GM18907 (cell line): ENCODE measurements around the gene CDC42SE2.
"Not testable (repeated sequence)": the region's sequence is repeated elsewhere in the genome, so short reads cannot be mapped to it uniquely, and the experiment has no call there.

ENCODE experiments used
- ATAC-seq: cut with Tn5 transposase; IDR thresholded peaks from one replicate; pipeline ENCODE4 v1.9.1; 2021; ENCODE audit warnings: mild to moderate bottlenecking, moderate library complexity; ENCODE audit not compliant: unreplicated experiment

Gene CDC42SE2

DNA sequence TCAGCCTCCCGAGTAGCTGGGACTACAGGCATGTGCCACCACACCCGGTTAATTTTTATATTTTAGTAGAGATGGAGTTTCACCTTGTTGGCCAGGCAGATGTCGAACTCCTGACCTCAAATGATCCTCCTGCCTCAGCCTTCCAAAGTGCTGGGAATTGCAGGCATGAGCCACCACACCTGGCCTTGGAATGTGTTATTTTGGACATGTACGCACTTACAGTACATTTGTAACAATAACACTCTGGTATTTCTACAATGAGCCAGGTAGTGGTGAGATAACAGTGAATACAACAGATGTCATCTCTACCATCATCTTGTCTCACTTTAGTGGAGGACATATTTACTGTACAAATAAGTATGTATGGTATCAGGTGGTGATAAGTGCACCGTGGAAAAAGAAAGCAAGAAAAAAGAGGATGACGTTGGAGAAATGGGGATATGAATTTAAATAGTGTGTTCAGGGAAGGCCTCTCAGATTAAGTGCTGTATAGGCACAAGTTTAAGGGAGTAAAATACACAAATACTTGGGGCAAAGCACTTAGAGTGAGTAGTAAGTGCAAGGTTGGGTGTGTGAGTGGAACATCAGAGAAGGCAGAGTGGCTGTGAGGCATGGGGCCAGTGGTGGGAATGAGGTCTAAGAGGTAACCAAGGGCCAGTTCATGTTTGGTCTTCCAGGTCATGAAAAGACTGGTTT, 100.1 kb downstream of the CDC42SE2 start:
- ATAC-seq: no peak

DNA sequence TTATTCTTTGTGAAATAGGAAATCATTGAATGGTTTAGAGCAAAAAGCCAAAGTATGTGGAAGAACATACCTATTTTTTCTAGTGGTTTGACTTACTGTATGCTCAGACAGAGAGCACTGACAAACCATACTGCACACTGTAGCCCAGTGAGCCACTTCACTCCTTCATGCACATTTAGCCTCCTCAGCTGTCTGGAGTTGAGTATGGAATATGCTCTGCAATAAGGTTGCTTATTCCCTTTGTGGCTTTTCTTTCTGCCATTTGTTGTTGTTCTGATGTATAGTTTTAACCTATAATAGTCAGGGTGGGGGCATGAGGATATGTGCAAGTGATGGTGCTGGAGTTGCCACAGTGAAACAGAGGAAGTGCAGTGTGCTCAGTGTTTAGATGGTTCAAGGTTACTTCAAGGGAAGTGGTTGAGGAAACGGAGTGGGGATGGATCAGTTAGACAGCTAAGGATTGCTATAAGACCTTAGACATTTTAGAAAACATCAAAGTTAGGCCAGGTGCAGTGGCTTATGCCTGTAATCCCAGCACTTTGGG, 100.7 kb downstream of the CDC42SE2 start:
- no peak for ATAC-seq

DNA sequence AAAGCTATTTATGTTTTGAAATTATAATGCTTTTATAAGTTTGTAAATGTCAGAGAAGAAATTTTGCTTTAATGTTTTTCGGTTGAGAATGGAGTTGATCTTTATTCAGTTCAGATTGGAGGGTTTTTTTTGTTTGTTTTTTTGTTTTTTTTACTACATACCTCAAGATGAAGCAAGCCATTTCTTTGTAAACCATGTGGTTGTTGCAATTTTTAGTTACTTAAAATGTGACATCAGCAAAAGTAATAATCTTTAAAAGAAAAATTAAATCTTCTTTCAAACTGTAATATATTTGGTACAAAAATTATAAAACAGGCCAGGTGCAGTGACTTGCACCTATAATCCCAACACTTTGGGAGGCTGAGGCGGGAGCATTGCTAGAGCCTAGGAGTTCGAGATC, 102.6 kb downstream of the CDC42SE2 start:
- no peak for ATAC-seq

DNA sequence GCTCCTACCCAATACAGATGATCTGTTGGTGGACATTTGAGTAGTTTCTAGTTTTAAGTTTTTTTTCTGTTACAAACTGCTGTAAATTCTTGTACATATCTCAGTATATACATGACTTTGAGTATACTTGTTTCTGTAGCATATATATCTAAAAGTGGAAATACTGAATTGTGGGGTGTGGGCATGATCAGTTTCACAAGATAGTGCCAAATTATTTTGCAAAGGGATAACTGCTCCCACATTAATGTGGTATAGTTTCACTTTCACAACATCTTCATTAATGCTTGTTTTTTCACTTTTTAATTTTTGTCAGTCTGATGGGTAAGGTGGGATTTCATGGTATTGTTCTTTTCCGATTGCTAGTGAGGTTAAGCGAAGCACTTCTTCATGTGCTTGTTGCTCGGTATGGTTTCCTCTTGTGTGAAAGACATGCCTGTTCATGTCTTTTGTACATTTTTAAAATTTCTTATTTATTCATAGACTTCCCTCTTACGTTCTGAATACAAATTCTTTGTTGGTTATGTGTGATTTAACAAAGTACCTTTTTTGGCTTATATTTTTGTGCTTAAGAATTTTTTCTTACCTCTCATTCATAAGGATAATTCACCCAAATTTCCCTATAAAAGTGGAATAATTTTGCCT, 103.5 kb downstream of the CDC42SE2 start:
- no peak for ATAC-seq

DNA sequence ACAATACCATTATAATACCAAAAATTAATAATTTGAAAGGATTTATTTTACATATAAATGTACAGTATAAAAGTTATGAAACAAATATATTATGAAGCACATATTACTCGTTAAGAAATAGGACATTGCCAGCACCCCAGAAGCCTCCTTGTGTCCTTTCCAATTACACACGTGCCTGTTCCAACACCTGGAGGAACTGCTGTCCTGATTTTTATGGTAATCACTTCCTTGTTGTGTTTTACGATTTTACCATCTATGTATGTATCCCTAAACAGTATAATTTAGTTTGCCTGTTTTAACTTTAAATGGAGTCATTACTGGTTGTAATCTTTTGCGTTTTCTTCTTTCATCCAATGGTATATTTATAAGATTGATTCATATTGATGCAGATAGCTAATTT, 105.0 kb downstream of the CDC42SE2 start:
- no peak for ATAC-seq

DNA sequence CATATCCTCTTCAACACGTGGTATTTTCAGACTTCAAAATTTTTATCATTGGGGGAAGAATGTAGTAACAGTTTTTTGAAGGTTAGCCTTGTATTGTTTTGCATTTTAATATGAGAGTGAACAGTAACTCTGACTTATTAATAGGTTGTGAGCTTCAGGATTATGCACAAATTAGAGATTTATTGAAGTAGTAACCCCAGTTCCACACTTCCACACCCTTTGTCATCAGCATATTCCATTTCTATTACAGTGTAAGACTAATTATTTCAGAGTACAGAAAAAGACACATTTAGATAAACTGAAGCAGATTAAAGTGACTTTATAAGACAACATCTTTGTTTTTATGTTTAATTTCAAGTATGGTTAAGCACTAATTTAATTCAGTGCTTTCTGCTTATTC, 105.7 kb downstream of the CDC42SE2 start:
- ATAC-seq: no peak

DNA sequence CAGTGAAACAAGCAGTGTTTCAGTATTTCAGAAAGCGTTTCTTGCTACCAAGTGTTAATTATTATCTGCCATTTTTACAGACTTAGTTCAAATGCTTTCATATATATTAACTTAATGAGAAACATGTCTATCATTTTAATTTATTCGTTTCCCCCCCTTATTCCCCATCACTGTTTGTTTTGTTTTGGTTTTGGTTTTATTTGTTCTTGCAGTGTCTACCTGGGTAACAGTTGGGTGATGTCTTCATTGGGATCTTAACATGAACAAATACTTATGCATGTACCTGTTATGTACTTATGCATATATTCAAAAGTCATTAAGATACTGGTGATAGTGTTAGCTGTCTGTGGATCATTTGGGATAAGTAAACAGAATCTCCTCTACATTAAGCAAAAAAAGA, 108.0 kb downstream of the CDC42SE2 start:
- ATAC-seq: no peak

DNA sequence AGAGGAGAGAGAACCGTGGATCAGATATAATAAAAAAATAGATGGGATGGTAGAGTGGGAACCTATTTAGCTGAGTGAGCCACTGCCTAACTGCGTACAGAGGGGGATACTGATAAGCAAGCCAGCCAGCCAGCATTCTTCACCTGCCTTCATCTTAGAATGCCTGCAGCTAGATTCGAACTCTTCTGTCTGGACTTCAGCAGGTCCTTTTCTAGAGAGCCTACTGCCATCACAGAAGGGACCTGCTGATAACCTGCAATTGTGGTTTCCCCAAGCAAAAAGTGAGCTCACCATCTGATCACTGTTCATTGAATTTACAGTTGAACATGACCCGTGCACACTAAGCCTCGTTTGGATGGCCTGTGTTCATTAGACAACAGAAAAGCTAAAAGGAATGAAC, 109.4 kb downstream of the CDC42SE2 start:
- no peak for ATAC-seq

DNA sequence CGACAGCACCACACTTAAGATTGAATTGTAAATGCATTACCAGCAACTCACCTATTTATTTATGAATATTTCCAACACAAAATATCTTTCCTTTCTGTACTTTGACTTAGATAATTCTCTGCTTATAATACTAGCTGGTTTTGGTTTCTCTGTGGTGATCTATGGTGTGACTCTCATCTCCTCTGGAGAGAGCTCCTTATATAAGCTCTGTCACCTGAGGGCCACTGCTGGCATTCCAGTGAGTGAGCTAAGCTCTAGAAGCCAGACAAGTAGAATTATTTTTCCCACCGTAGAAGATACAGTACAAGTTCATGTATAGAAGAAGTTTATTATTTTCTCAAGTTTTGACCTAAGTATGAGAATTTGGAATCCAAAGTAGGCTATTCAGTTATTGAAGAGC, 111.5 kb downstream of the CDC42SE2 start:
- no peak for ATAC-seq

DNA sequence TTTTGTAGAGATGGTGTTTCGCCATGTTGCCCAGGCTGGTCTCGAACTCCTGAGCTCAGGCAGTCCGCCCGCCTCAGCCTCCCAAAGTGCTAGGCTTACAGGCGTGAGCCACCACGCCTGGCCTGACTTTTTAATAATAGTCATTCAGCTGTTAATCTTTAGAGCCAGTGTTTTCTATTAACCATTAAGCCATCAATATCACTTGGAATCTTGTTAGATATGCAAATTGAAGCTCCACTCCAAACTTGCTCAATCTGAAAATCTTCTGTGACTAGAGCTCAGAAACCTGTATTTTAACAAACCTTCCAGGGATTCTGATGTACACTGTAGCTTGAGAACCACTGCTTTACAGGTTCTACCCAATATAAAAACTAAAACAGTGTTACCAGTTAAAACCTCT, 113.5 kb downstream of the CDC42SE2 start:
- no peak for ATAC-seq

DNA sequence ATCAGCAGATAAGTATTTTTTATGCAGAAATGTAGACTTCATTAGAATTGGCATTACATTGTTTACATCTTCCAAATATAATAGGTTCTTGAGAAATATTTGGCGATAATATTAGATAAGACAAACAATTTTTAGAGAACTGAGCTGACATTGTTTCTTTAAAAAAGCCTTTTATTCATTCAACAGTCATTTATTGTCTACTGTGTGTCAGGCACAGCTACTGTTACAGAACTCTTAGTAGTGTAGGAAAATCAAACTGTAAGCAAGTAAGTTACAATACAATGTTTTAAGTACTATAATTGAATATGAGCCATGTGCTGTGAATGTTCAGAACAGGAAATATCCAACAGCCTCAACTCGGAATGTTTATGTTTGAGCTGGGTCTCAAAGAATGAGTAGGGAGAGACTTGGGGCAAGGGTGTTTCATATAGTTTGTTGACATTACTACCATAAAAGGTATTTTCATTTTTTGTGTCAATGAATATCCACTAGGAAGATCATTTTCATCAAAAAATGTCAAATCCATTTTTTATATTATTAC, 114.0 kb downstream of the CDC42SE2 start:
- ATAC-seq: no peak

DNA sequence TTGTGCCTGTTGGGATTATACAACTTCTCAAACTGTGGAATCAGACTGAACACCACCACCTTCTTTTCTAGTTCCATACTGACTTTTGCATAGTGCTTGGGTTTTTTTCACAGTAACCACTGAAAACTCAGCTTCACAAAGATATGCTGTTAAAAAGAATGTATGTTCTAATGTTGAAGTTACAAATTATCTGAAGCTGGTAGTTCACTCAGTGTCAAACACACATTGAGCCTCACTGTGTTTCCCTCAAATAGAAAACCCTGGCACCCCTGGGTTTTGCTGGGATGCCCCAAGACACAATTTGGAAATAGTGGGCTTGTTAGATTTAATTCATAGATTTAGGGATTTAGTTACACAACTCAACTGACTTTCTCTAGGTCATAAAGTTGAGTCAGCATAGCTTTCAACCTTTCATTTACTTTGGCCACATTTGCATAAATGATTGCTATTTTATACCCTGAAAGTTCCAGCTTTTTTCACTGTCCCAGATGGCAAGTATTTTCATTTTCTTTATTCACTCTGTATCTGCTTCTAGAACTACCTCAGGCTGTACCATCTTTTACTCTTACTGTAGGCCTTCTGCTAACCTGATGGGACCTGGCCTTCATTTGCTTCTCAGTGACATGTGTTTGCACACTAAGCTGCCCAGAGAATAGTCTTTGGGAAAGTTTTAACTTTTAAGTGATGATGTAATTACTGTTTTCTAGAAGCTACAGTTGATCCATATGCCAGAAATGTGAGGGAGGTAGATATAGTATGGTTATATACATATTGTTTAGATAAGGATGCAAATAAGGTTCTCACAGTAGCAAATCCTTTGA, 115.1 kb downstream of the CDC42SE2 start:
- peak; percentile 32 for ATAC-seq

DNA sequence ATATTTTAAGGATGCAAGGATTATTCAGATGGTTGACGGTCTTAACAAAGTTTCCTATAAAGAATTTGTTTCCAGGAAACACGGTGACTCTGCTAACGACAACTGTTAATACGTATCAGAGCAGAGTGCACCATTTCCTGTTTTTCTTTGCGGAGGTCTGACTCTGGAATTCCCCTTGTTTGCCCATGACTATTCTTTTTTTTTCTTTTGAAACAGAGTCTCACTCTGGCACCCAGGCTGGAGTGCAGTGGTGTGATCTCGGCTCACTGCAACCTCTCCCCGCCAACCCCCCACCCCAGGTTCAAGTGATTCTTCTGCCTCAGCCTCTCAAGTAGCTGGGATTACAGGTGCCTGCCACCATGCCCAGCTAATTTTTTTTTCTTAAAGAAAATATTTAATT, 115.9 kb downstream of the CDC42SE2 start:
- ATAC-seq: peak; percentile 46

DNA sequence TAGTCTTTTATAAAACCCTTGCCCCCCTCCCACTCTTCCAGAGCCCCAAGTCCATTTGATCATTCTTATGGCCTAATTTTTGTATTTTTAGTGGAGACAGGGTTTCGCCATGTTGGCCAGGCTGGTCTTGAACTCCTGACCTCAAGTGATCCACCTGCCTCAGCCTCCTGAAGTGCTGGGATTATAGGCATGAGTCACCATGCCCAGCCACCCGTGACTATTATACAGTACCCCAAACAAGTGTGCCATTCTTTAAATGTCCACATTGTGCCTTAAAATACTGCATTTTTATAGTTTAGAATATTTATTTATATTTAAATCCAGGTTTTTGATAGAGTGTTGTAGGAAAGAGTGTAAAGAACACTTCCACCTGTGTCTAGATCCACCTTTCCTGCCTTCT, 116.4 kb downstream of the CDC42SE2 start:
- ATAC-seq: not testable (repeated sequence)

DNA sequence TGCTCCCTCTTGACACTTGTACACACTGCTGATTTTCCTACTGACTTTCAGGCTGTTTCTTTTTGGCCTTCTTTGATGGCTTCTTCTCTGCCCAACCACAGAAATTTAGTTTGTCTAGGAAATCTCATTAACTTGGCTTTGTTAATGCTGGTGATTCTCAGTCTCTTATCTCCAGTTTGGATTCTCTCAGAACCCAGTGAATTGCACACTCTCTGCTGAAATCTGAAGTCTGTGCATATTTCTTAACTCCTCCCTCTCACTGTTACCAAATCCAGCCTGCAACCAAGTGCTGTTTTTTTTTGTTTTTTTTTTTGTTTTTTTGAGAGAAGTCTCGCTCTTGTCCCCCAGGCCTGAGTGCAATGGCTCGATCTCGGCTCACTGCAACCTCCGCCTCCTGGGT, 117.2 kb downstream of the CDC42SE2 start:
- ATAC-seq: no peak

DNA sequence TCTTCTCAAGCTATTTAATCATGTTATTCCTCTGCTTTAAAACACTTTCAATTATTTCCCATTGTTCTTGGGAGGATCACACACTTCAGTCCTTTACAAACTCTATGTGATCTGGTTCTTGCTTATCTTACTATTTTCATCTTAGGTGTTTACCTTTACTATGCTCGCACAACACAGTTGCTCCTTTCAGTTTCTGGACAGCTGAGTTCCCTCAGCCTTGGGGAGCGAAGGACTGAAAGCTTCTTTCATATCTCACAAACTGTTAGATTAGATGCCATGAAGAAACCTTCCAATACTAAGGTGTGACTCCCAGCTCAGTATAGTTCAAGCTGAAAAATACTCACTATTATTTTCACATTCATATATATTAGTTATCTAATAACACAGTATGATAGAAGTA, 117.9 kb downstream of the CDC42SE2 start:
- peak; percentile 48 for ATAC-seq

DNA sequence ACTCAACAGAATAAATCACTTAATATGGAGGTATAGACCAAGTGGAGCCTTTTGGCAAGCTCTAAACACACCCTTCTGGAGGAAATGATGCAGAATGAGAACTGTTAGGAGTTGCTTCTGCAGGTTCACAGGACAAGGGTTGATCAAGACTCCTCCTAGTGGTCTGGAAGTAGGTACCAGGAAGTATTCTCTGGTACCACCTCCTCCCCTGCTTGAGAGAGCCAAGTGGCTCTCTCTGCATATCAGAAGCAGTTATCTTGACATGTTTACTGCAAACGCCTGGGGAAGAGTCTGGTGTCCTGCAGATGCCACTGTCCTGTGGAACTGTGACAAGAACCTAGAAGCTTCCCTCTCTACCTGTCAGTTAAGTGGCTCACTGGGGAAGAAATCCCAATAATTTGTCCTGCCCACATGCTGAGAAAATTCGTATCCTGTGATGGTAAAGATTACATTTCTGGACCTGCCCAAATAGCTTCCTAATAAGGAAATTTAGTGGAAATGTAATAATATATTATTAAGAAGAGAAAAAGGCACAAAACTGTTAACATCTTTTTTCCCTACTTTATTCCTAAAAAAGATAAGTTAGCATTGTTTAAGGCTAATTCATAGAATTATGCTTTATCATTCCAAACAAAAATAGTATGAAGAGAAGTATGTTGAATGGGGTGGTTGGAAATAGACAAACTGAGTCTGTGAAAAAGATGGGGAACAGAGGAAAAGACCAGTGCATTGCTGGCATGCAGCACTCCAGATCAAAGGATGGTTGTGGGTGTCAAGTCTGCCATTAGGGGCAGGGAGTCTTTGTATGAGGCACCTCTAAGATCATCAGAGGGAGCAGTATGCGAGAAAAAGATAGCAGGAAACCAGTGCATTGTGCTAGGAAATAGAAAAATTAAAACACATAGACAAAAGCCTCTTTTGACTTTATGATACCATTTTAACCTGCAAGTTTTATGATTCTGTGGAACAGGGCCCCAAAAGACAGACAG, 118.8 kb downstream of the CDC42SE2 start:
- ATAC-seq: peak; percentile 69

DNA sequence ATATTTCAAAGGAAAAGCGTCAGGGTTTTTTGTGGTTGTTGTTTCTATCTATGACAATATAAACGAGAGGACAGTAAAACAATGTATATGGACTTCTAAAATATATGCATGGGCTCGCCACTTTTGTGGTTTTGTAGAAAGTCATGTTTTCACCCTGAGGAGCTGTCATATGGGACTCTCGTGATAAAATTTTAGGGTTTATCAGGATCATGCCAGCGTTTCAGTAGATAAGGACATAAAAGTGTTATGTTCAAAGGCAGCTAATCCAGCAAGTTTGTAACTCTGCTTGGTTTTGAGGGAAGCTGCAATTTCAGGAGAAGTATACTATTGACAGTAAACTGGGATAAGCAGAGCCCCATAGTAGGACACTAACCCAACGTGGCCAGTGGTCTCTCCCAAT, 120.3 kb downstream of the CDC42SE2 start:
- no peak for ATAC-seq

DNA sequence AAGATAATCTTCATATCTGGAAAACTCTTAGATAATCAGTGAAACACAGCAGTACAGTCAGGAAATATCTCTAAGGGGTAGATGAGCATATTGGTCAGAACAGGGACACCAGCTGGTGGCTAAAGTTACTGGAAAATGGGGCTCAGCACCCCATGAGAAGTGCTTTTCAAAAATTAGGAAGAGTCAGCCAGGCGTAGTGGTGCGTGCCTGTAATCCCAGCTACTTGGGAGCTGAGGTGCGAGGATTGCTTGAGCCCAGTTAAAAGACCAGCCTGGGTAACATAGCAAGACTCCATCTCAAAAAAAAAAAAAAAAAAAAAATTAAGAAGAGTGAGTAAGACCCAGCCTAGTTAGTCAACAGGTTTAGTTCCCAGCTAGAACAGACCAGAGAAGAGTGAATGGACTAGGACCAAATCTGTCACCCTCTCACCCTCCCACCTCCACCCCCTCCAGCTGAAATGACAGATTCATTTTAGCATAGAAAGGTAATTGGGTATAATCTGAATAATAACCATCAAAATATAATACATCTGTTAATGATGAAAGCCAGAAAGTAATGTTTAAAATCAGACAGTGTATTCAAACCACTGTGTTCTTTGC, 120.9 kb downstream of the CDC42SE2 start:
- no peak for ATAC-seq

DNA sequence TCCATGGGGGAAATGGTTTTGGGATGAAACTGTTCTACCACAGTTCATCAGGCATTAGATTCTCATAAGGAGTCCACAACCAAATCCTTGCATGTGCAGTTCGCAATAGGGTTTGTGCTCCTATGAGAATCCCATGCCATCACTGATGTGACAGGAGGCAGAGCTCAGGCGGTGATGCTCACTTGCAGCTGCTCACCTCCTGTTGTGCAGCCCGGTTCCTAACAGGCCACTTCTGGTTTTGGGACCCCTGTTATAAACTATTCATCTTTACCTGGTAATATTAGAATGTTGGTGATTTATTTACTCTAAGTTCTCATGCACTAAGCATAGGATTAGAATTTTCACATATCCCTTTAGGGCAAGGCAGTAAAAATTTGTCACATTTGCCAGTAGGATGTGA, 122.3 kb downstream of the CDC42SE2 start:
- ATAC-seq: no peak
